A172 (cell line): Measurements from ENCODE around the gene IL17RD. TPM values are rescaled to one million over a fixed set of nuclear protein-coding genes. Genes with fewer than 3 reads are reported as not detected.

Experiments used
- DNase-seq: peaks from one replicate; pipeline ENCODE4 v3.0.0-alpha.2; 2015; ENCODE audit warnings: low spot score
- total RNA-seq: library from RNA; depleted of rRNA; stranded (reverse); fragments of >200 nt; shearing (Covaris generic); gene quantifications from 2 replicates; pipeline ENCODE4 v1.2.3, GENCODE V29; 2014

Gene IL17RD
- total RNA-seq, 1 experiment from 2014 or later = 1.5 TPM

DNA sequence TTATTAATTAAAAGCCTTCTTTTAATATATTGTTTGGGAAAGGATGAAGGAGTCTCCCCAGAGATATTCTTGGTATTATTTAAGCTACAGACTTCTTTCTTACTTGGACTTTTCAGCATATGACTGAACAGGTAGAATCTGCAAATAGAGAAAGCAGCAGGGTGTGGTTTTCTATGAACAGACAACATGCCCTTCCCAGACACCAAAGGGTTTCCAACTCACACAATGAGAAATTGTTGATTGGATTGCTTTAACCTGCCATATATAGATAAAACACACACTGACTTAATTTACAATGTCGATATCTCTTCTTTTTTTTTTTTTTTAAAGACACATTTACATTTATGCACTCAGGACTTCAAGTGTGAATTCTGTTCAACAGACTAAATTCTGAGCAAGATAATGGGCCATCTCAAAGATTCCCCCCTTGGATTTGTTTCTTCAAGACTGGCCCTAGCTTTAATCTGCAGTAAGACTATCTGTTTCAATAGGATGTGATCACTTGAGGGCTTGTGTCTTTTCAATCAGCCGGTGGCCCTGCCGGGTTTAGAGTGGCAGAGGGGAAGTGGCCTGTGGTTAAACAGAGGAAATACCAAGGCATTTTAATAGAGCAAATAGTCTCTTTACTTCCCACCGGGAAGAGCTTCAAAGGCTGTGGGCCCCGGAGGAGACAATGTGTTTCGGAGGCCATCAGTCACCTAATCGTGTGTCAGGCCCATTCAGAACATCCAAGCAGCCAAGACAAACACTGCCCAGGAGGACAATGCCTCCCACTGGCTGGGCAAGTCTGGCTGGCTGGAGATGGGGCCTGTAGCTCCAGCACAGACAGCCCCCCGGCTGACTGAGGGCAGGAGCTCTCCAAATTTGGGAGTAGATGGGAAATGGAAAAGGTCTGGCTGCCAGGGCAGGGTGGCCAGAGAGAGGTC lies 6.1 kb downstream of the IL17RD start:
- peak; percentile 72 for DNase-seq

DNA sequence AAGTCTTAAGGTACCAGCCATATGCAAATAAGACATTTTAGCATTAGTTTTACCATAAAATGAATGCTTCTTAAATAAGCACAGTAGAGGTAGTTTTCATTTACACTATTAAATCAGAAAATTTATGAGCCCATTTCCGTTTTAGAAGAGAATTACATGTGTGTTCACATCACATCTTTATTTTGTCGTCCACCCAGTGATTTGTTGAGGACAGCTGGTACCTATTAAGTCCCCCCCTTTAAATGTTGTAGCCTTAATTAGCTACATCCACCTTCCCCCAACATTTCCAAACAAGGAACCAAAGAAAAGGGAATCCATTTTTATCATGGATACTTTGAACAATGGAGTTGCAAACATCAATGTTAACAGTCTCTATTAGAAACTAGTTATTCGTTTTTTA lies 6.8 kb downstream of the IL17RD start:
- DNase-seq = no peak

DNA sequence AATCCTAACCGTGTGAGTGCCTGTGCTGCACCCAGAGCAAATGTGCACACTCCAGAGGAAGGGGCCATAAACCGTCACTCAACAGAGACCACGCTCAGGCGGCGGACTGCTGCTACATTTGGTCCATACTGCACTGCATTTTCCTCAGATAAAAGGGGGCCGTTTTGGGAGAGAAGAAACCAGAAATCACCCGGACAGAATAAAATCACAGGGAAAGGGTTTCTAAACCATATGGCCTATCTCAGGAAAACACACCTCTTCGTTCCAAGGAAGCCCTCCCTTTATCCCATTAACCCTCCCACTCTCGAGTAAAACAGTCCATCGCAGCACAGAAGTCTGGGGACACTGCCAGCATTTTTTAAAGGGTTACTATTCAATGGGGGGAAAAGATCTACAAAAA lies 7.6 kb downstream of the IL17RD start:
- no peak for DNase-seq

DNA sequence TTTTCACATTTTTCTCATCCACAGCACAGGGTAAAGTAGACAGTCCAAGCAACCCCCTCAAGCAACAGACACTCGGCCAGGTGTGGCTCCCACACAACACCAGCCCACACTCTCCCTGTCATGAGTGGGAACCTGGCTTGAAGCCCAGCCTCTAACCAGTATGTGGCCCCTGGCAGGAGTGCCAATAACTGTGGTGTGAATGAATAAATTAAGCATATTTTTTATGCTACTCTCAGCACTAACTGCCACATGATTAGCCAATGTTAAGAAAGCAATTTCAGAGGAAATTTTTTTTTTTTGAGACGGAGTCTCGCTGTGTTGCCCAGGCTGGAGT lies 9.9 kb downstream of the IL17RD start:
- DNase-seq = no peak

DNA sequence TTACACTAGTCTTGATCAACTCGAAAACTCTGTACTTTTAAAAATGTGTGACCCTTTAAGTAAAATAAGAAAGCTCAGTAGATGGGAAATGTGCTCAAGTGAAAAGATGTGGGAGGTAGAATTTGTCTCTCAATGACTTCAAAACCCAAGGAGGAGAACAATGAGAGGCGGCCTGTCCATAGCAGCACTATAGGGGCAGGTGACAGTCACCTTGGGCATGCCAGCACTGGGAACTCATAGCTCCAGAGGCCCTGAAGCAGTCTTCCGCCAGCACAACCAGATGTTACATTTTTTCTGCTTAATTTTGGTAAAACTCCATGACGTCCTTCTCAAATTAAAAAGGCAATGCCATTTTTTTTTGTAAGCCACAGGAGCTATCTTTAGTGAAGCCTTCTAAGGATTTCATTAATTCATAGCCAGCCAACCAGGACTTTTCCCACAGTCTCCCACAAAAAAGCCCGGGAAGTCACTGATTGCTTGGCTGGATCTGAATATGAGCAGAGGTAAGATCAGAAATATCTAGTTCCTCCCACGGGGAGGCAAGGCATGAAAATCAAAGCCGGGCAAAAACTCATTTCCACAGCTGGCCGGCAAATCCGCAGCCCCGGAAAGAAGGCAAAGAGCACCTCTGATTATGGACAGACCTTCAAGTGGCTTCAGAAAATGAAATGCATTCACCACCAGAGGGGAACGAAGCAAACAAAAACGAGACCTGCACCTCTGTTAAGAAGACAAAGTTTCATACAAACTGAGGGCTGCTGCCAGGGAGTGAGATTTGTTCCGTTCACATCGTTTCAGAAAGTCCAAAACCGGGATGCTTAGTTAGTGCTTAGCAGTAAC lies 10.5 kb downstream of the IL17RD start:
- no peak for DNase-seq

DNA sequence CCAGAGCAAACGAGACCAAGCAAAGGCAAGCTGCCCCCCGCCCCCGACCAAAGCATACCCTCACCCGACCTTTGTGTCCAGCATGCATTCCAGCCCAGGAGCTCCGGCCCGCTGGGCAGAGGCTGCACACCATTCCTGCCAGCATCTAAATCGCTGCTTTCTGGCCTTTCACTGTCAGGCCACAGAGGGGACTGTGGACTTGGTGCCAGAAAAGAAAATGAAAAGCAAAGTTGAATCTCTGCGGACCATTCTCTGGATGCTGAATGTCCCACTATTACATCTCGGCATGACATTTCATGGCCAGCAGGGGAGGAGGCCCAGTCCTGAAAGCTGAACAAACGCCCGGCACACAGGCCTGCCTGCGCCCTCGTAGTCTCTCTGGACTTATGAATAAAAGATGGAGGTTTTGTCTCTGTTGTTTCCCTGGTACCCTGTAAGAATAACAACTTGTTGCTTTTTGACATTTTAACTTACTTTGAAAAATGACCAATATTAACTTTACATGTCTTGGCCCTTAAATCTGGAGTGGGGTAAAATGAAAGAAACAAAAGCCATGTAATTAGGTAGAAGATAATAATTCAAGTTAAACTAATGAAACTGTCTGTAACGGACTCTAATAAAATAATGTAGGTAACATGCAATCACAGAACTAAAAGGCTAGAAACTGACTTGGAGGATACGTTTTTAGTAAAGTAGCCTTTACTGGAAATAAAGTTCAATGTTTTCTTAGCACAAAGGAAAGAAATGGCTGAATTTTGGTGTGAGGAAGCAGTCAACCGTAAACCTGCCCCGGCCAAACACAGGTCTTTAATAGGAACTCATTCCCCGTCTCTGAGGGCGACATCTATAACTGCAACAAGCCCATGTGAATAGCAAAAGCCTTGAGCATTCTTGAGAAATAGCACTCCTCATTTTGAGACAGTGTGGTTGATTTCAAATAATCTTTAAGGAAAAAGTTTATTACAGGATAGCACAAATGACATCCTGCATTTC lies 12.7 kb downstream of the IL17RD start:
- no peak for DNase-seq

DNA sequence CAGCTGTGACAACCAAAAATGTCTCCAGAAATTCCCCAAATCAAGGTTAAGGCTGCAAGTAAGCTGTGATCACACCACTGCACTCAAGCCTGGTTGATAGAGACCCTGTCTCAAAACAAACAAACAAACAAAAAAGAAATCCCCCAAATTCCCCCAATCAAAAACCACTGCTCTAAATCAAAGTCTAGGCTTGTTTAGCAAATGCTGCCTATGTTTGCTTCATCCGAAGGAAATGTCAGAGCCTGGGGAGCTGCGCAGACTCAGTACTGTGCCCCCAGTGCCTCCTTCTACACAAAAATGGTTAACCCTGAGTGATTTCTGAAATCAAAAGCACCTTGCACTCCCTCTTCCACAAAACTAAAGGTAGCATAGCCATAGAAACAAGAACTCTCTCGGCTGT lies 13.4 kb downstream of the IL17RD start:
- DNase-seq = no peak

DNA sequence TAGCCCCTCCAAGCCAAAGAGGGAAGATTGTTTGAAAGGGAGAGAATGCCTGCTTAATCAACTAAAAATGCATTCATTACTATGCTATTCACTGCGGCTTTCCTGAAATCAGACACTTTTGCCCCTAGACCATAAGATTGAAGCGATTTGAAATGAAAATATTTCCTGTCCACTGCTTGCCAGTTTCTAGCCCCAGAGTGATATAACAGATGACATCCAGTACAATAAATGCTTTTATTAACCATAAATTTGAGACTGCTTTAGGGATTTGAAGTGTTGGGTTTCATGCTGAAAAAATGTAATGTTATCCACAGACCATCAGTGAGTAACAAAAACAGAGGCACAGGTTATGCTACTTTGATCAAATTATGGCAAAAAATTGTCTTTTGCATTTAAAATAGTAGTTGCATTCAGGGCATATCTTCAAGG lies 14.1 kb downstream of the IL17RD start:
- no peak for DNase-seq

DNA sequence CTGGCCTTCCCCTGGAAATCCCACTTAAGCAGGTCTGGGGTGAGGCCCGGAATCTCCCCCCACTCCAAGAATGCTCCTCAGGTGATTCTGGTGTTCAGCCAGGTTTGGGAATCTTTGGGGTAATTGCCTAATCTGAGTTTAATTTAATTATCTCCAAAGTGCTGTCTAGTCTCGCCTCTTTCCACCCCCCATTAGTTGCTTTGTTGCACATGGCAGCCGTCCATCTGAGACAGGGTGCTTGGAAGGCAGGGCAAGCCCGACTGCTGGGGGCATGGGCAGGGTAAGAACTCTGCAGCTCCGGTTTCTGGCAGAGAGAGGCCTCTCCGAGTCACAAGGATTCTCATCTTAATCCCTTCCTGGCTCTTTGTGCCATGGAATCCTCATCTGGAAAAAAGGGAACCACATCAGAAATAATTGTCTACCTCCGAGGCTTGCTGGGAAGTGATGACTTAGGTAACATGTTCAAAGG lies 15.0 kb downstream of the IL17RD start:
- DNase-seq = no peak

DNA sequence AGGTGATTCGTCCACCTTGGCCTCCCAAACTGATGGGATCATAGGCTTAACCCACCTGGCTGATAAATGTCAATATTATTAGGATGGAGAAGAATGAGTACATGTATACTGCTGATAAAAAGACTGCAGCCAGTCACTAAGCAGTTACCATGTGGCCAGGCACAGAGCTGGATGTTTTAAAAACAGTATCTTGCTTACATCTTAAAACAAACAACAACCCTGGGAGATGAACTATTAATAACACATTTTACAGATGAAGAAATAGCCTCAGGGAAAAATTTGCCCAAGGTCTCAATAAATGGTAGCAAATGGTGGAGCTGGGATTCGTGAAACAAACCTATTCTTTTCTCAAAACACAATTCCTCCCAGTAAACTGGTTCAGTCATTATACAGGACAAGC lies 18.1 kb downstream of the IL17RD start:
- DNase-seq = no peak

DNA sequence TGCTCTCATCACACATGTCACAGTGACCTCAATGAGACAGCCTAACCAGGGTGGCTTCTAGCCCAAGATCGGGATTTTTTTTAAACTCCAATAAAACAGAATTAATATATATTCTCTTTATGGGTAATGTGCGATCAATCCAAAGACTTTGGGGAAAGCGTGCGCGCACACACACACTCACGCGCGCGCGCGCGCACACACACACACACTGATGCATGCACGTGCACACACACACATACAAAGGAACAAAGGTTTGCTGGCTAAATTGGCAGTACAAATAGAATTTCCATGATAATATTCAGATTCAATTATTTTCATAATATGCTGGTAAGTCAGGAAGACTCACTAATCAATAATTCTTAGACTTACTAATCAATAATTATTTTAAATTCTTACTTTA lies 19.3 kb downstream of the IL17RD start:
- no peak for DNase-seq

DNA sequence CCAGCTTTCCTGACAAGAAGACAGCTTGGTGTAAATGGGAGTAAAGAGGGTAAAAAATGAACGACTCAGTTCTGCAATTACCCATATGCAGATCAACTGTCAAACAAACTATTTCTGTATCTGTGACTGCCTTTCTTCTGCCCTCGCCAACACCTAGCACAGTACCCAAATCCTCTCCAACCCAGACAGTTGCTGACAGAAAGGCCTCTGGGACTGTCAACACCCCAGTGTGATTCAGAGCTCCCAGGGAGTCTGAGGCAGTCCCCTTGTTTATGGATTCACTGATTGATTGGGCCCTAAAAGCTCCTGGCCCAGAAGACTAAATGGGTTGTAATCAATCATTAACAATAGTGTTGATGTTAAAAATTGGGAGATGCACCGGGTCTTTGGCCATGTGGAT lies 20.2 kb downstream of the IL17RD start:
- no peak for DNase-seq

DNA sequence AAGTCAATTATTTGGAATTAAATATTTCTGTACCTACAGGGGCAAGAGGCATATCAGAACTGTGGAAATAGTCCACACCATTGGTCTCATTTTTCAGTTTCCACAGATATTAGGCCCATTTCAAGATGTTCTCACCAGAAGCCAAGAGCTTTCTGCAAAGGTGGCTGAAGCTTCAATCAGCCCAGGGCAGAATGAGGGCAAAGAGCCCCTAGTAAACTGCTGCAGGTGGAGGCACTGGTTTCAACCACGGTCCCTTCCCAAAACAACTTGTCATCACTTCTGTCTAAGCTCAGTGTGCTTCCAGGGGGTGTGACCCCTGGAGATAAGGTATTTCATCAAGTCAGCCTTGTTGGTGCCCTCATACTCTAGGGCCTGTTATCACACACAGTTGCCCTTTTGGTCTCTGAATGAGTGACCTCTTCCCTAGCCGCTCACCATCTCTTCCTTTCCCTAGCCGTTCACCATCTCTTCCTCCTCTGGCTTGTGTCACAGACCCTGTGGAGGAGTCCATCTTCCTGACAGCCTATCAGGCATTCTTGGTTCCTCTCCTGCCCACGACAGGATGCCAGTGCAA lies 21.2 kb downstream of the IL17RD start:
- DNase-seq = no peak

DNA sequence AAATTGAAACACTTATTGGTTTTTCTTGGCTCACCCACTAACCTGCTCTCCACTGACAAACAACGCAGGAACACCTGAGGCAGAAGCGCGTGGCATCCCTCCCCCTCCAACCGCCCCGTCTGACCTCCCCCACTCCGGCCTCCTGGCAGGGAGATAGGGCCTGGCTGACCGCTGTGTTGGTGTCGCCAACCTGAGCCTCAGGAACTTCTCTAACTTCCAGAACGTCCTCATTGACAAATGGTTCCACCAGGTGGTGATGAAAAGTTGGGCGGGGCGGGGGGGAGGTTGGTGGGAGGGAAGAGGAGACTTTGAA lies 22.8 kb downstream of the IL17RD start:
- DNase-seq = no peak

DNA sequence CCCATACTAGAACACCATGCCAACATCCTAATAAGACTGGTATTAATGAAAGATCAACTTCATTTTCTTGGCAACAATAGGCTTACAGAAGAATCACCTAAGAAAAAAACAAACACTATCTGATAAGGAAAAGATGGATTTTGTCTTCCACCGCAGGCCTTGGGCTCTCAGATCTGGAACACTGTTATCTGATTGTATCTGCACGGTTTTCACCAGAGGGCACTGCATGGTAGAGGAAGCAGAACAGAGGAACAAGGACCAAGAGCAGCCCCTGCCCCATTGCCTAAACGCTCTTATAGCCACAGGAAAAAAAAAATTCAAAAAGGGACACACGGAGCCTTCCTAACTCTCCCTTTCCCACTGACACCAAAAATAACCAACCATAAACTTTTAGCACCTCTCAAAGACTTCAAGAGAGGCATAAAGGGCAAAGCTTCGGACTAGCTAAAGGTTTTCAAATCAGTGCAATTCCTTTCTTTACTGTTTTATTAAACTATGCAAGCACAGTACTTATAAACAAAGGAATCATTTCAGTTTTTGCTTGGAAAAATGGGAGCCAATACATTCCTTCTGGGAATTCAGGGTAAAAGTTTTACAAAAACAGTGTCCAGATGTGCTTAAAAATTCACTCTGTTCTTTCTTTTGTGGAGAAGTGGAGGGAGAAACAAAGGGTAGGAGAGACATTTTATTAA lies 23.3 kb downstream of the IL17RD start:
- no peak for DNase-seq

DNA sequence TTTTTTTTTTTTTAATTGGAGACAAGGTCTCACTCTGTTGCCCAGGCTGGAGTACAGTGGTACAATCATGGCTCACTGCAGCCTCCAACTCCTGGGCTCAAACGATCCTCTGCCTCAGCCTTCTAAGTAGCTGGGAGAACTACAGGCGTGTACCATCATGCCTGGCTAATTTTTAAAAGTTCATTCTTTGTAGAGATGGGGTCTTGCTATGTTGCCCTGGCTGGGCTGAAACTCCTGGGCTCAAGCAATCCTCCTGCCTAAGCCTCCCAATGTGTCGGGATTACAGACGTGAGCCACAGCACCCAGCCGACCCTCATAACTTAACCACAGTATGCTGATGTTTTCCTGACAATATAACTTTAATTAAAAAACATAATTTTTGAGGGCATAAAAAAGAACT lies 24.3 kb downstream of the IL17RD start:
- DNase-seq = no peak

DNA sequence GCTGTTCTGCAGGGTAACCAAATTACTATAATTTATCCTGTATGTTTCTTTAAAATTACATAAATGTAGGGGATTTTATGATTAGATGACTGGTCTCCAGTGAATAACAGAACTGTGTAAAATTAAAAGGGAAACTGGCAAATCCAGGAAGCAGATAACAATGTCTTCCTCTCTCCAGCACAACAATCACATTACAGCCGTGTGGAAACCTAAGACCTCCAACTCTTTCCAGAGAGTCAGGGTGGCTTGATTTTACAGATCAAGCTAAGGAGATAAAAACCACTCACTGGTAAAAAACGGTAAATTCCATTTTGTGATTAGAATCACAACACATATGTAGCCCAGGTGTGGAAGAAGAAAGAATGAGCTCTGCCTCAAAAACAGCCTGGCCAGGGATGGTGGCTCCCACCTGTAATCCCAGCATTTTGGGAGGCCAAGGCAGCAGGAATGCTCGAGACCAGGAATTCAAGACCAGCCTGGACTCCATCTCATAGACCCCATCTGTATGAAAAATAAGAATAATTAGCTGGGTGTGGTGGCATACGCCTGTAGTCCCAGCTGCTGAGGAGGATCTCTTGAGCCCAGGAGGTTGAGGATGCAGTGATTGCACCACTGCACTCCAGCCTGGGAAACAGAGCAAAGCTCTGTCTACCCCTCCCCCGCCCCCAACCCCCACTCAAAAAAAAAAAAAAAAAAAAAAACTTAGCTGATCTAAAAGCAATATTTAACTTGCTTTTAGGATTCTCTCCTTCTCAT lies 29.0 kb downstream of the IL17RD start:
- DNase-seq = no peak

DNA sequence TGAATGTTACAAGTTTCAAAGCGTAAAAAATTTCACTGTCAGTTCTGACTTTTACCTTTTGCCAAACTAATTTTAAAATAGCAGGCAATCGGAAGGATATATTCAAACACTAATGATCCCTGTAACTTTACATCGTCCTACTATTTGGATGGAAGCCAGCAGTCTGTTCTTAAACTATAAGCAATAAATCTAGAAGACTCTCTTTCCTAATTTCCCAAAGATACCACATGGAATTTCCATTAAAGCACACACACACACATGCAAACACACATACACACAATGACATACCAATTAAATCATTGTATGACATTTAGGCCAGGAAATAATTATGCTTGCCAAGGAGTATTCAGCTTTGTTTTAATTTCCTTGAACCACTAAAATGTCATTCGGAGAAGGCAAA lies 32.0 kb downstream of the IL17RD start:
- no peak for DNase-seq

DNA sequence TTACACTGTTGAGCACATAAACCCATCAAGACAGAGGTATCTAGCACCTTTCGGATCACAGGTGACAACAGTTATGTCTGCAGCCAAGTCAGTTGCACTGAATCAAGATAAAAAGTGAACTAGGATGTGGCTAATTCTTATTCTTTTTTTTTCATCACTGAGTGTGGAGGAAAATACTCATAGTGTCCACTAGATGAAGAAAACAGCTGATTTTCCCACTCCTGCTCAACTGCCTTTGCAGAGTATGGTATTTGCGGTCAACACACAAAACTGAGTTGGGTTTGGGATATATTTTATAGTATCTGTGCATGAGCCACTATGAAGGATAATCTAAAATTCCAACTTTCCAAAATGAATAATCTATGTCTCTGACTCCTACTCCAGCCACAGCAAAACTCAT lies 32.5 kb downstream of the IL17RD start:
- DNase-seq = no peak

DNA sequence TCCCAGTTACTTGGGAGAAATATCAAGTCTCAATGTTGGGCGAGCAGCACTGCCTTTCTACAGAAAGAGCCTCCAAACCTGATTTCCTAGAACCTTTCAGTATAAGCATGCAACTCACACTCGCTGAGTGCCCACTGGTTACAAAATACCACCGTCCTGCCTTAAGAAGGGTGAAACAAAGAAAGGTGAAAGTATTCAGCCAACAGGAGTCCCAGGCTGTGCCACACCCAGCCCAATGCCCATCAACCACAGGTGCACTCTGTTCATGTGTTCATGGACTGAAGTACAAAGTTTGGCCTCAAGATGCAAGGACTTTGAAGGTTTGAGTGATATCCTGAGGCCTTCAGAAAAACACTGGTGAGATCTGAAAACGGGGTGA lies 34.0 kb downstream of the IL17RD start:
- DNase-seq = no peak
